Measurements from ENCODE around the gene DVL1.

Gene DVL1

GRCh38 chr1:1355416-1355815 lies 6.2 kb upstream of the DVL1 start:
- DNase-seq, result no peak

GRCh38 chr1:1354271-1355247 lies 5.3 kb upstream of the DVL1 start:
- DNase-seq, result no peak

GRCh38 chr1:1353389-1354151 lies 4.4 kb upstream of the DVL1 start:
- DNase-seq, result no peak

GRCh38 chr1:1352786-1353388 lies 3.7 kb upstream of the DVL1 start:
- no peak for DNase-seq

- no peak for DNase-seq
Measured at GRCh38 chr1:1351511-1352427, 2.6 kb upstream of the DVL1 start.

- DNase-seq, result no peak
Measured at GRCh38 chr1:1348420-1349255, 580 bp downstream of the DVL1 start.

- DNase-seq, result no peak
Measured at GRCh38 chr1:1347663-1348419, 1.4 kb downstream of the DVL1 start.

GRCh38 chr1:1347026-1347595 lies 2.1 kb downstream of the DVL1 start:
- no peak for DNase-seq

GRCh38 chr1:1346501-1346890 lies 2.7 kb downstream of the DVL1 start:
- DNase-seq, result no peak

- no peak for DNase-seq
Measured at GRCh38 chr1:1345860-1346500, 3.2 kb downstream of the DVL1 start.

GRCh38 chr1:1345384-1345783 lies 3.8 kb downstream of the DVL1 start:
- no peak for DNase-seq

GRCh38 chr1:1344655-1345361 lies 4.4 kb downstream of the DVL1 start:
- no peak for DNase-seq

GRCh38 chr1:1343811-1344421 lies 5.3 kb downstream of the DVL1 start:
- DNase-seq, result no peak

GRCh38 chr1:1342584-1343115 lies 6.6 kb downstream of the DVL1 start:
- DNase-seq, result no peak

GRCh38 chr1:1342061-1342562 lies 7.1 kb downstream of the DVL1 start:
- DNase-seq, result no peak

- no peak for DNase-seq
Measured at GRCh38 chr1:1341549-1342021, 7.6 kb downstream of the DVL1 start.

- no peak for DNase-seq
Measured at GRCh38 chr1:1340791-1341548, 8.2 kb downstream of the DVL1 start.
